ENCODE data around the gene LBHD2. TPM values are rescaled to one million over a fixed set of nuclear protein-coding genes. Genes with fewer than 3 reads are reported as not detected.

The LBHD2 gene
- polyA plus RNA-seq, 1 of the 3 experiments (the other 2 are of a cell fraction), result not detected

GRCh38 chr14:103102689-103103260 is 18.8 kb downstream of the LBHD2 start:
- peaks cover 0 to 6% of the 10 kb centered on the region in 2 experiments; a peak in 1 of 4 replicates for H3K4me1 ChIP-seq (ENCODE audit: control insufficient read depth in 1 of 2, insufficient read depth in 2 of 2, low read depth in 1 of 2, low read length in 1 of 2)
- H3F3A ChIP-seq (replicated peaks; ENCODE audit: insufficient read depth), result no peaks in the 10 kb centered on the region
- H4K20me1 ChIP-seq (ENCODE audit: insufficient read depth), result no peaks in the 10 kb centered on the region
- 44% methylated on average over 15 of the region's 39 CpGs for WGBS (ENCODE audit: low lambda C conversion rate)
- H3K9me2 ChIP-seq, result no peaks in the 10 kb centered on the region
- no peak overlapping the region for H3K4me2 ChIP-seq
- POLR2A ChIA-PET, result no interaction called here
- no peak overlapping the region for H3K27ac ChIP-seq (ENCODE audit: low read depth in 2 of 2, low read length in 1 of 2)
- H2AFZ ChIP-seq (ENCODE audit: low read depth), result no peak overlapping the region
- TF ChIP-seq JUND (IDR thresholded peaks at IDR 0.05) (no peak), YY1 (IDR thresholded peaks at IDR 0.05; ENCODE audit: low read depth) (no peak), USF2 (IDR thresholded peaks at IDR 0.05; ENCODE audit: borderline replicate concordance, low read depth, low read length) (no peak), CTCF (IDR thresholded peaks at IDR 0.05) (no peak), USF1 (IDR thresholded peaks at IDR 0.05; ENCODE audit: borderline replicate concordance, low read depth) (no peak), CHD2 (IDR thresholded peaks at IDR 0.05; ENCODE audit: low read length, partially characterized antibody) (no peak), ELF1 (IDR thresholded peaks at IDR 0.05) (no peak), TEAD4 (IDR thresholded peaks at IDR 0.05; ENCODE audit: borderline replicate concordance, insufficient read depth) (no peak)
- DNase-seq, result no peak
- peaks cover 25% of the 10 kb centered on the region for H3K27me3 ChIP-seq (ENCODE audit: insufficient read depth)
- H3K79me2 ChIP-seq (ENCODE audit: insufficient read depth), result no peaks in the 10 kb centered on the region
- H3K36me3 ChIP-seq (replicated peaks in 1 of 2; ENCODE audit: control insufficient read depth in 1 of 2, insufficient read depth in 2 of 2, low read length in 1 of 2), result no peaks in the 10 kb centered on the region
- no peak overlapping the region for H3K9ac ChIP-seq
- H3K4me3 ChIP-seq (ENCODE audit: low read depth in 2 of 2, low read length in 1 of 2), result no peak overlapping the region
- no peaks in the 10 kb centered on the region for H3K9me3 ChIP-seq
- CTCF ChIA-PET, result interaction anchor here (0.7 to 7.8 kb wide), 14 partner anchors 15 to 194 kb away, joined by 3 to 250 read pairs (median 52); partner anchors contain the start of gene TNFAIP2

GRCh38 chr14:103103461-103104388 is 19.7 kb downstream of the LBHD2 start:
- Histone ChIP-seq H3K4me2 (peak overlapping the region; percentile 66), H3F3A (replicated peaks; ENCODE audit: insufficient read depth) (no peaks in the 10 kb centered on the region), H3K9ac (no peak overlapping the region), H3K79me2 (ENCODE audit: insufficient read depth) (no peaks in the 10 kb centered on the region), H4K20me1 (ENCODE audit: insufficient read depth) (no peaks in the 10 kb centered on the region), H3K4me1 (ENCODE audit: control insufficient read depth in 1 of 2, insufficient read depth in 2 of 2, low read depth in 1 of 2, low read length in 1 of 2) (peaks cover 4 to 6% of the 10 kb centered on the region in 2 experiments; a peak in 2 of 4 replicates), H3K36me3 (replicated peaks in 1 of 2; ENCODE audit: control insufficient read depth in 1 of 2, insufficient read depth in 2 of 2, low read length in 1 of 2) (no peaks in the 10 kb centered on the region), H3K27ac (ENCODE audit: low read depth in 2 of 2, low read length in 1 of 2) (no peak overlapping the region), H3K27me3 (ENCODE audit: insufficient read depth) (peaks cover 25% of the 10 kb centered on the region), H3K9me2 (no peaks in the 10 kb centered on the region), H2AFZ (ENCODE audit: low read depth) (no peak overlapping the region), H3K9me3 (no peaks in the 10 kb centered on the region), H3K4me3 (ENCODE audit: low read depth in 2 of 2, low read length in 1 of 2) (peak overlapping the region in 1 of 2 experiments; percentile 23; a peak in 2 of 4 replicates)
- TF ChIP-seq CTCF (IDR thresholded peaks at IDR 0.05), result peak; percentile 51
- TF ChIP-seq MXI1 (IDR thresholded peaks at IDR 0.05; ENCODE audit: low read depth, low read length), result peak; percentile 81
- TF ChIP-seq GATA2 (CRISPR knock-in tag; IDR thresholded peaks at IDR 0.05), result no peak
- TF ChIP-seq MAX (IDR thresholded peaks at IDR 0.05; ENCODE audit: low read depth), result 0 out of 2 replicates have a peak, but pooled peaks have one; percentile 32
- TF ChIP-seq SIN3A (IDR thresholded peaks at IDR 0.05; ENCODE audit: borderline replicate concordance, low read depth, low read length), result peak; percentile 80; the same call in 1 of the 2 replicates
- no peak for TF ChIP-seq EZH2phosphoT487 (IDR thresholded peaks at IDR 0.05; ENCODE audit: borderline replicate concordance, low read depth)
- ChIA-PET POLR2A (no interaction called here), CTCF (interaction anchor here (0.9 to 7.8 kb wide), 44 partner anchors 8 to 417 kb away, joined by 3 to 250 read pairs (median 12); partner anchors contain the start of genes EXOC3L4, LBHD2 and TNFAIP2)
- DNase-seq, result peak; percentile 86
- 8% methylated on average over 23 of the region's 68 CpGs for WGBS (ENCODE audit: low lambda C conversion rate)
